PFSK-1 (cell line): ENCODE results near the gene FAIM2.

Experiments used
- POLR2AphosphoS5 ChIP-seq: IDR thresholded peaks from 2 replicates; pipeline ENCODE4 v1.6.1; 2012; ENCODE audit warnings: low read depth, mild to moderate bottlenecking, control low read depth, low read length, moderate library complexity
- TAF1 ChIP-seq: IDR thresholded peaks from 2 replicates; pipeline ENCODE4 v1.6.1; 2012; ENCODE audit warnings: low read length, control low read depth, borderline replicate concordance; ENCODE audit not compliant: insufficient read depth

DNA sequence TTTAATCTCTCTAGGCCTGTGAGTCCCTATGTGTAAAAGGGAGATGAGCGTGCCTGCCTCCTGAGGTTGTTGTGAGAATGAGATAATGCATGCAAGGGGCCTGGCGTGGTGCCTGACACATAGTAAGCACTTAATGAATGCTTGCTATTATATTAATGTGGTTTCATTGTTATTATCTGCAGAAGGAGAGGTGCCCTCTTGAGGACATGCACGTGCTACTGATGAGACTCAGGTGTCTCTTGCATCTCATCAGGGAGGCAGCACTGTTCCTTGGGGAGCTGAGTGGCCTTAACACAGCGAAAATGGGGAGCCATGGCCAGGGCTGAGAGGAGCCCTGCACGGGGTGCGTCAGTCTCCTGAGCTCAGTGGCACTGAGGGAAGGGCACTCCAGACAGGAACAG is 30.9 kb downstream of the FAIM2 start:
- TF ChIP-seq POLR2AphosphoS5 (no peak), TAF1 (no peak)
